BLaER1 treated with 17β-estradiol and CSF1 and Interleukin-3, amounts not matched to agents 10 nM and 100 nM (cell line): ENCODE data around the gene DNMT3B.

Source experiments
- H3K27ac ChIP-seq, 11 experiments: shearing (Covaris generic); formaldehyde crosslinking; 2 replicates each; pipeline ENCODE4 v1.8.1; 2022
- H3K27me3 ChIP-seq, 11 experiments: shearing (Covaris generic); formaldehyde crosslinking; 2 replicates each; pipeline ENCODE4 v1.8.1; 2022
- H3K36me3 ChIP-seq, 11 experiments: shearing (Covaris generic); formaldehyde crosslinking; 2 replicates each; pipeline ENCODE4 v1.8.1; 2022
- H3K4me1 ChIP-seq, 10 experiments: shearing (Covaris generic); formaldehyde crosslinking; 2 replicates each; pipeline ENCODE4 v1.8.1; 2022
- H3K4me2 ChIP-seq, 11 experiments: shearing (Covaris generic); formaldehyde crosslinking; 2 replicates each; pipeline ENCODE4 v1.8.1; 2022
- H3K4me3 ChIP-seq, 10 experiments: shearing (Covaris generic); formaldehyde crosslinking; 2 replicates each; pipeline ENCODE4 v1.8.1; 2022
- H3K9ac ChIP-seq, 11 experiments: shearing (Covaris generic); formaldehyde crosslinking; 2 replicates each; pipeline ENCODE4 v1.8.1; 2022
- H3K9me3 ChIP-seq, 11 experiments: shearing (Covaris generic); formaldehyde crosslinking; replicated peaks in 1 of 11; 2 replicates each; pipeline ENCODE4 v1.8.1; 2022
- H4K20me1 ChIP-seq, 11 experiments: shearing (Covaris generic); formaldehyde crosslinking; 2 replicates each; pipeline ENCODE4 v1.8.1; 2022
- Cebpa-rat ChIP-seq, 11 experiments: shearing (Covaris generic); IDR thresholded peaks; 2 replicates each; pipeline ENCODE4 v1.8.1; 2022

The DNMT3B gene

GRCh38 chr20:32742322-32743236 lies 19.6 kb upstream of the DNMT3B start:
- peak overlapping the region; percentile 85 to 98 (median 91) for H3K4me2 ChIP-seq
- H3K36me3 ChIP-seq = peaks cover 0 to 14% (median 6%) of the 10 kb centered on the region in 11 experiments; a peak in 5 of 22 replicates
- no peaks in the 10 kb centered on the region for H3K9me3 ChIP-seq
- H3K4me1 ChIP-seq = peaks cover 33 to 58% (median 45%) of the 10 kb centered on the region in 10 experiments
- H3K27ac ChIP-seq = peak overlapping the region; percentile 76 to 89 (median 83)
- H4K20me1 ChIP-seq = peaks cover 0 to 31% (median 7%) of the 10 kb centered on the region in 11 experiments; a peak in 11 of 22 replicates
- H3K4me3 ChIP-seq = peak overlapping the region; percentile 75 to 97 (median 86)
- H3K27me3 ChIP-seq = no peaks in the 10 kb centered on the region
- H3K9ac ChIP-seq = peak overlapping the region; percentile 81 to 93 (median 88)
- no peak for TF ChIP-seq Cebpa-rat (IDR thresholded peaks at IDR 0.05)

GRCh38 chr20:32743237-32744112 lies 18.7 kb upstream of the DNMT3B start, which contains the start of gene COMMD7:
Gene COMMD7 (minus strand): TSS chr20:32743467. CDS start chr20:32743391, 76 bp downstream.
- peaks cover 0 to 22% (median 0%) of the 10 kb centered on the region in 11 experiments; a peak in 8 of 22 replicates for H4K20me1 ChIP-seq
- peaks cover 0 to 9% (median 4%) of the 10 kb centered on the region in 11 experiments; a peak in 5 of 22 replicates for H3K36me3 ChIP-seq
- peak within 1 kb of the TSS; percentile 76 to 89 (median 83) for H3K27ac ChIP-seq
- peak within 1 kb of the TSS; percentile 75 to 97 (median 86) for H3K4me3 ChIP-seq
- H3K4me1 ChIP-seq = peaks cover 30 to 50% (median 37%) of the 10 kb centered on the region in 10 experiments
- no peaks in the 10 kb centered on the region for H3K9me3 ChIP-seq
- TF ChIP-seq Cebpa-rat (IDR thresholded peaks at IDR 0.05) = no peak
- H3K27me3 ChIP-seq = no peaks in the 10 kb centered on the region
- H3K9ac ChIP-seq = peak within 1 kb of the TSS; percentile 81 to 93 (median 88)
- peak within 1 kb of the TSS; percentile 85 to 98 (median 91) for H3K4me2 ChIP-seq

DNA sequence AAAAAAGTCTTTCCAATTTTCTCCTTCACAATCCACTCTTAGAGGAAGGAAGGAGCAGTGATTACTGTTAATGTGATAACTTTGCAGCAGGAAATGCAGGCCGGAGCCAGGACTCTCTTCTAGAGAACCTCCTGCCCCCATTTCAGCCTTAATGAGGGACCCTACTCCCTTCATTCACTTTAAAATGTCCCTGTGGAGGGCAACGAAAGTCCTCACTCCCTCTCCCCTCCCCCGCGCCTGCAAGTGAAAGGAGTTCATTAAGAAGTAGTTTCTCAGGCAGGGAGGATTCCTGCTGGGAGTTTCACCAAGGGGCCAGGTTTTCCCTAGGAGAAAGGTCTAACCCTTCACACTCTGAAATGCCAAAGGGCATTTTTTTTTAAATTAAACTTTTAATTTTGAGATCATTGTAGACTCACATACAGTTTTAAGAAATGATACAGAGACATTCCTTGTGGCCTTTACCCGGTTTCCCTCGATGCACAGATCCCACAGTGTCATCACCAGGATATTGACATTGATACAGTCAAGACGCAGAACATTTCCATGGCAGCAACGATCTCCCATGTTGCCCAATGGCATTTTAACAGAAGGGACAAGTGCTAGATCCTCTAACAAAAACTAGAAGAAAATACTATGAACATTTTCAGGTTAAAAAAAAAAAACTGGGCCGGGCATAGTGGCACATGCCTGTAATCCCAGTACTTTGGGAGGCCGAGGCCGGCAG lies 12.1 kb upstream of the DNMT3B start:
- Histone ChIP-seq H3K27ac (no peak overlapping the region), H4K20me1 (no peaks in the 10 kb centered on the region), H3K4me3 (no peak overlapping the region), H3K9me3 (no peaks in the 10 kb centered on the region), H3K9ac (no peak overlapping the region), H3K4me1 (peaks cover 4 to 29% (median 13%) of the 10 kb centered on the region in 10 experiments; a peak in 19 of 20 replicates), H3K27me3 (no peaks in the 10 kb centered on the region), H3K4me2 (no peak overlapping the region), H3K36me3 (no peaks in the 10 kb centered on the region)
- TF ChIP-seq Cebpa-rat (IDR thresholded peaks at IDR 0.05) = no peak

DNA sequence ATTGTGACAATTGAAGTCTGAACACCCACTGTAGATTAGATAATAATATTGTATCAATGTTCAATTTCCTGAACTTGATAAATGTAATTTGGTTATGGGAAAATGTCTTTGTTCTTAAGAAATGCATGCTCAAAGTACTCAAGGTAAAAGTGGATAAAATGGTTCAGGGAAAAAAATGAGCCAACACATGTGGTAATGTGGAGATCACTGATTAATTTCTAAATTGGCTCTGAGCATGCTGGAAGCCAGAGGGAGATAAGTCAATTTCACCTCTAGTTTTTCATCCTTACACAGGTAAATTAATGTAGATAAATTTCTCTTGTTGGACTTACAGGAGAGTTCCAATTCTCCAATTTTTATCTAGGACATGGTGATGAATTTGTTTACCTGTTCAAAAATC lies 10.9 kb upstream of the DNMT3B start:
- Histone ChIP-seq H4K20me1 (no peaks in the 10 kb centered on the region), H3K27me3 (no peaks in the 10 kb centered on the region), H3K4me2 (no peak overlapping the region), H3K4me1 (peaks cover 0 to 17% (median 5%) of the 10 kb centered on the region in 10 experiments; a peak in 12 of 20 replicates), H3K4me3 (no peak overlapping the region), H3K9ac (no peak overlapping the region), H3K27ac (no peak overlapping the region), H3K9me3 (no peaks in the 10 kb centered on the region), H3K36me3 (no peaks in the 10 kb centered on the region)
- TF ChIP-seq Cebpa-rat (IDR thresholded peaks at IDR 0.05) = no peak

- no peak overlapping the region for H3K27ac ChIP-seq
- no peak for TF ChIP-seq Cebpa-rat (IDR thresholded peaks at IDR 0.05)
- no peaks in the 10 kb centered on the region for H4K20me1 ChIP-seq
- no peaks in the 10 kb centered on the region for H3K9me3 ChIP-seq
- peaks cover 0 to 11% (median 0%) of the 10 kb centered on the region in 10 experiments; a peak in 7 of 20 replicates for H3K4me1 ChIP-seq
- H3K9ac ChIP-seq = no peak overlapping the region
- H3K36me3 ChIP-seq = no peaks in the 10 kb centered on the region
- no peak overlapping the region for H3K4me2 ChIP-seq
- H3K4me3 ChIP-seq = no peak overlapping the region
- H3K27me3 ChIP-seq = no peaks in the 10 kb centered on the region
Measured at GRCh38 chr20:32751702-32752457, 10.3 kb upstream of the DNMT3B start.

- no peaks in the 10 kb centered on the region for H4K20me1 ChIP-seq
- peaks cover 0 to 9% (median 0%) of the 10 kb centered on the region in 10 experiments; a peak in 6 of 20 replicates for H3K4me1 ChIP-seq
- H3K9me3 ChIP-seq = no peaks in the 10 kb centered on the region
- H3K27ac ChIP-seq = no peak overlapping the region
- no peaks in the 10 kb centered on the region for H3K36me3 ChIP-seq
- H3K4me2 ChIP-seq = peak overlapping the region in 3 of 11 experiments; percentile 1 to 21 (median 17); a peak in 3 of 22 replicates
- no peak overlapping the region for H3K4me3 ChIP-seq
- H3K9ac ChIP-seq = no peak overlapping the region
- no peak for TF ChIP-seq Cebpa-rat (IDR thresholded peaks at IDR 0.05)
- H3K27me3 ChIP-seq = no peaks in the 10 kb centered on the region
Measured at GRCh38 chr20:32752458-32753250, 9.5 kb upstream of the DNMT3B start.

DNA sequence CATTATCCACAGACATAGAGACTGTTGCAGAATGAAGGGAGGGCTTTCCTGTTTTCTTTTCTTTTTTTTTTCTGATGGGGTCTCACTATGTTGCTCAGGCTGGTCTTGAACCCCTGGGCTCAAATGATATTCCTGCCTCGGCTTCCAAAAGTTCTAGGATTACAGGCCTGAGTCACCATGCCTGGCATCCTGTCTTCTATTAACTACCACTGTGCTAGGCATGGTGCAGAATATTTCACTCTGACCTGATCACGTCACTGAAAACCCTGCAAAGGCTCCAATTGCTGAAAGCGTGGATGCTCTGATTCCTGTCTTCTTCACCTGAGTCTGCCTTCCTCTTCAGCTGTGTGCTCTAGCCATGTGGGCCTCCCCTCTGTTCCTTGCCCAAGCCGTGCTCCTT lies 8.5 kb upstream of the DNMT3B start:
- Histone ChIP-seq H3K9me3 (no peaks in the 10 kb centered on the region), H3K9ac (no peak overlapping the region), H3K36me3 (no peaks in the 10 kb centered on the region), H3K4me3 (no peak overlapping the region), H3K27ac (no peak overlapping the region), H4K20me1 (no peaks in the 10 kb centered on the region), H3K4me1 (peaks cover 0 to 9% (median 0%) of the 10 kb centered on the region in 10 experiments; a peak in 6 of 20 replicates), H3K27me3 (no peaks in the 10 kb centered on the region), H3K4me2 (no peak overlapping the region)
- TF ChIP-seq Cebpa-rat (IDR thresholded peaks at IDR 0.05) = no peak
